Measurements from ENCODE around the gene RPLP2. TPM values are rescaled to one million over a fixed set of nuclear protein-coding genes. Genes with fewer than 3 reads are reported as not detected.

RPLP2 gene
- total and polyA plus RNA-seq, 4 donors: 441 to 2,648 (median 1,513) TPM

DNA sequence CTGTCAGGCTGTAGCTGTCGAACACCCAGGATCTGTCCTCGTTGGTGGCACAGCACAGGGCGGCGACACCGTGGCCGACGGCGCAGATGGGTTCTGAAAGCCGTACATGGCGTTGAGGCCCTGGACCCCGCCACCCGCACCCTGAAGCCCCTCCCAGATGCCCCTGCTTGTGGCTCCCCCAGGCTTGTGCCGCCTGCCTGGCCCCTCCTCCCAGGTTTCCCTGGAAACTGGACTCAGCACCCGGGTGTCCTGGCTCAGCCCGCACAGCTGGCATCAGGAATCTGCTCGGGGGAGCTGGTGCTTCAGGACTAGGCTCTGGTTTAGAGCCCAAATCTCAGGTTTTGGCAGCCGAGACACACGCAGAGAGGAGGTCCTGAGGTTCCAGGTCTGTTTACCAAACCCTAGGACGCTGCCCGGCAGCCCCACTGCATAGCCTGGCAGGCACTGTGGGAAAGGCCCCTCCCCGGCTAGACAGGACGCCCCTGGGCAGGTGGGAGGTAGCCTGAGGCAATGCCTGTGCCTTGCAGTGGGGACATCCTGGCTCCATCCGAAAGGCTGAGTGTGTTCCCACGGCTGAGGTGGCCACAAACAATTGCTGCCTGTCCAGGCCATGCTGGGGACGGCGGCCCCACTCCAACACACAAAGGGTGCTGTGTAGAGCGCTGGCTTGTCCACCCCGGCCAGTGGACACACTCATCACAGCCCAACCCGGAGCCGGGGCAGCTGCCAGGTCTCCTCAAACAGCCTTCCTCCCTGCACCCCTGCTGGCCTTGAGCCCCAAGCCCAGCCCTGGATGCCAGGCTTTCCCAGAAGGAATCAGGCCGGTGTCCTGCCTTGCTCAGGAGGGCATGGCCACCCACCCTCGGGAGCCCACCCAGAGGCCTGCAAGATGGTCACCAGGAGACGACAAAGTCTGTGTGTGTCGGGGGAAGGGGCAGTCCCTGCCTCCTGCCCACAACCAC is 37.1 kb upstream of the RPLP2 start:
- H3K27me3 ChIP-seq (ENCODE audit: control insufficient read depth in 3 of 3, insufficient read depth in 3 of 3, low read length in 2 of 3): no peaks in the 10 kb centered on the region
- no peak for ATAC-seq (ENCODE audit: insufficient read depth, low FRiP score)
- no peaks in the 10 kb centered on the region for H3K9me3 ChIP-seq (ENCODE audit: control insufficient read depth in 4 of 4, insufficient read depth in 3 of 4, low read length in 3 of 4)
- peaks cover 0 to 12% (median 3%) of the 10 kb centered on the region in 5 donors for H3K4me1 ChIP-seq (ENCODE audit: control insufficient read depth in 5 of 5, insufficient read depth in 5 of 5, low read length in 5 of 5)
- no peak overlapping the region for H3K4me3 ChIP-seq
- WGBS, 2 donors: 89 to 90% methylated on average over 34 of the region's 34 CpGs
- DNase-seq: no peak
- no peak overlapping the region for H3K9ac ChIP-seq (ENCODE audit: insufficient read depth in 1 of 2, low read length in 2 of 2)
- H3K36me3 ChIP-seq (ENCODE audit: control insufficient read depth in 4 of 4, insufficient read depth in 4 of 4, low read length in 4 of 4): peaks cover 0 to 39% (median 8%) of the 10 kb centered on the region in 4 donors
- no peak overlapping the region for H3K27ac ChIP-seq (ENCODE audit: low read depth in 1 of 2, low read length in 1 of 2)
- TF ChIP-seq, protein P1, sequence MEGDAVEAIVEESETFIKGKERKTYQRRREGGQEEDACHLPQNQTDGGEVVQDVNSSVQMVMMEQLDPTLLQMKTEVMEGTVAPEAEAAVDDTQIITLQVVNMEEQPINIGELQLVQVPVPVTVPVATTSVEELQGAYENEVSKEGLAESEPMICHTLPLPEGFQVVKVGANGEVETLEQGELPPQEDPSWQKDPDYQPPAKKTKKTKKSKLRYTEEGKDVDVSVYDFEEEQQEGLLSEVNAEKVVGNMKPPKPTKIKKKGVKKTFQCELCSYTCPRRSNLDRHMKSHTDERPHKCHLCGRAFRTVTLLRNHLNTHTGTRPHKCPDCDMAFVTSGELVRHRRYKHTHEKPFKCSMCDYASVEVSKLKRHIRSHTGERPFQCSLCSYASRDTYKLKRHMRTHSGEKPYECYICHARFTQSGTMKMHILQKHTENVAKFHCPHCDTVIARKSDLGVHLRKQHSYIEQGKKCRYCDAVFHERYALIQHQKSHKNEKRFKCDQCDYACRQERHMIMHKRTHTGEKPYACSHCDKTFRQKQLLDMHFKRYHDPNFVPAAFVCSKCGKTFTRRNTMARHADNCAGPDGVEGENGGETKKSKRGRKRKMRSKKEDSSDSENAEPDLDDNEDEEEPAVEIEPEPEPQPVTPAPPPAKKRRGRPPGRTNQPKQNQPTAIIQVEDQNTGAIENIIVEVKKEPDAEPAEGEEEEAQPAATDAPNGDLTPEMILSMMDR (IDR thresholded peaks at IDR 0.05; ENCODE audit: control extremely low read depth, extremely low read depth): no peak

DNA sequence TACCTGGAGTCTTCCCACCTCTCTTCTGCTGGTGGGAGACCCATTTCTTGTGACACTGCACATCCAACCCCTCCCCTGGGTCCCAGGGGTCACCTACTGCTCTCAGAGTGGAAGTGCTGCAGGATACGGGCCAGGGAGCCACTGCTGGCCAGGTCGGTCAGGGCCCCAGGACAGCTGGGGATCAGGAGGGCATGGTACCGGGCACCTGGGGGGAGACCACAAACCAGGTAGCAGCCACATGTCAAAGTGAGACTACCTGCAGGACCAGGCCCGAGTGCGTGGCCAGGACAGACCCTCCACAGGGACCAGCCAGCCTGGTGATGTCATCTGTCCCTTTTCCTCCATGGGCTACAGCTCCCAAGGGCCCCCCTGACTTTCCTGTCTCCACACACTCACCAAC is 36.3 kb upstream of the RPLP2 start:
- Histone ChIP-seq H3K9me3 (ENCODE audit: control insufficient read depth in 4 of 4, insufficient read depth in 3 of 4, low read length in 3 of 4) (no peaks in the 10 kb centered on the region), H3K9ac (ENCODE audit: insufficient read depth in 1 of 2, low read length in 2 of 2) (no peak overlapping the region), H3K4me3 (no peak overlapping the region), H3K27me3 (ENCODE audit: control insufficient read depth in 3 of 3, insufficient read depth in 3 of 3, low read length in 2 of 3) (no peaks in the 10 kb centered on the region), H3K36me3 (ENCODE audit: control insufficient read depth in 4 of 4, insufficient read depth in 4 of 4, low read length in 4 of 4) (peaks cover 0 to 39% (median 8%) of the 10 kb centered on the region in 4 donors), H3K4me1 (ENCODE audit: control insufficient read depth in 5 of 5, insufficient read depth in 5 of 5, low read length in 5 of 5) (peaks cover 0 to 19% (median 3%) of the 10 kb centered on the region in 5 donors), H3K27ac (ENCODE audit: low read depth in 1 of 2, low read length in 1 of 2) (no peak overlapping the region)
- TF ChIP-seq, protein P1 (IDR thresholded peaks at IDR 0.05; ENCODE audit: control extremely low read depth, extremely low read depth): no peak
- 93 to 94% methylated on average over 5 of the region's 5 CpGs for WGBS, 2 donors
- DNase-seq (no peak), ATAC-seq (ENCODE audit: insufficient read depth, low FRiP score) (no peak)

DNA sequence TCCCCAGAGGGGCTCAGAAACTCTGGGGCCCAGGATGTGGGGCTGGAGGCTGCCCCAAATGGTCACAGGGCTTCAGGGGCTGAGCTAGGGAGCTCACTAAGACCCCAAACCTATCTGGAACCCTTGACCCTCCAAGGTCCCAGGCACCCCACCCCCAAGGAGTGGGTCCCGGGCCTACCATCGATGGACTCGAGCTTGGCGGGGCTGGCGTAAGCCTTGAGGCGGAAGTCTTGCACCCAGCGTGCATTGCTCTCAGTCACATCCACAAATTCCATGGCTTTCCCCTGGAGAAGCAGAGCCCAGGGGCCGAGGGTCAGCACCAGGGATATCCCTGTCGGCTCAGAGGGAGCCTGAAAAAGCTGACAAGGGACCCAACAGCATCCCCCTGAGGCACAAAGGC is 35.9 kb upstream of the RPLP2 start:
- WGBS, 2 donors: 89 to 97% methylated on average over 9 of the region's 9 CpGs
- TF ChIP-seq, protein P1 (IDR thresholded peaks at IDR 0.05; ENCODE audit: control extremely low read depth, extremely low read depth): no peak
- Histone ChIP-seq H3K9me3 (ENCODE audit: control insufficient read depth in 4 of 4, insufficient read depth in 3 of 4, low read length in 3 of 4) (no peaks in the 10 kb centered on the region), H3K36me3 (ENCODE audit: control insufficient read depth in 4 of 4, insufficient read depth in 4 of 4, low read length in 4 of 4) (peaks cover 0 to 39% (median 8%) of the 10 kb centered on the region in 4 donors), H3K4me1 (ENCODE audit: control insufficient read depth in 5 of 5, insufficient read depth in 5 of 5, low read length in 5 of 5) (peaks cover 0 to 19% (median 3%) of the 10 kb centered on the region in 5 donors), H3K27me3 (ENCODE audit: control insufficient read depth in 3 of 3, insufficient read depth in 3 of 3, low read length in 2 of 3) (no peaks in the 10 kb centered on the region), H3K27ac (ENCODE audit: low read depth in 1 of 2, low read length in 1 of 2) (no peak overlapping the region), H3K4me3 (no peak overlapping the region), H3K9ac (ENCODE audit: insufficient read depth in 1 of 2, low read length in 2 of 2) (no peak overlapping the region)
- DNase-seq (no peak), ATAC-seq (ENCODE audit: insufficient read depth, low FRiP score) (no peak)

All from lung (tissue), 12 donors.